AG04449 (cell line): ENCODE measurements around the gene MORC3.
A peak's percentile ranks its signal among the peaks of the same experiment; 100 is the strongest.
"Not testable (repeated sequence)": the region's sequence is repeated elsewhere in the genome, so short reads cannot be mapped to it uniquely, and the experiment has no call there.

ENCODE experiments used
- CTCF ChIA-PET: fragments of 350-600 bp; formaldehyde crosslinking; extraction: SDS; loops from one replicate; lab custom pipeline; 2021; ENCODE audit warnings: antibody characterized with exemption; lab: Yijun Ruan, JAX
- POLR2A ChIA-PET: fragments of 400-600, 350-600 bp; formaldehyde crosslinking; extraction: SDS; loops from one replicate; lab custom pipeline; 2020; ENCODE audit warnings: antibody characterized with exemption, inconsistent platforms; lab: Yijun Ruan, JAX
- DNase-seq: peaks from one replicate; pipeline ENCODE4 v3.0.0-alpha.2; 2010; ENCODE audit warnings: low read depth, low spot score
- H3K4me3 ChIP-seq: 2 replicates; pipeline ENCODE4 v1.5.1; 2011; ENCODE audit warnings: low read depth, mild to moderate bottlenecking, control low read depth, low read length
- CTCF ChIP-seq: IDR thresholded peaks from one replicate; pipeline ENCODE4 v1.5.1; 2011; ENCODE audit warnings: mild to moderate bottlenecking, moderate library complexity, low read length, control low read depth, inconsistent platforms; ENCODE audit not compliant: insufficient read depth; ENCODE audit errors: missing control alignments

The MORC3 gene

GRCh38 chr21:36319767-36320420, at the start of gene MORC3:
Gene MORC3 (plus strand): TSS chr21:36320197. CDS start chr21:36320265, 68 bp downstream.
- CTCF ChIA-PET: interaction anchor here (0.7 to 5.5 kb wide), 8 partner anchors 12 to 179 kb away, joined by 3 to 42 read pairs (median 3); no protein-coding TSS in a partner anchor
- H3K4me3 ChIP-seq: peak within 1 kb of the TSS; percentile 84
- DNase-seq: peak; percentile 93
- no peak for TF ChIP-seq CTCF
- POLR2A ChIA-PET: interaction anchor here (0.6 to 1.9 kb wide), 12 partner anchors 8 to 185 kb away, joined by 3 to 10 read pairs (median 3); partner anchors contain the start of genes CBR3 and DOP1B

DNA sequence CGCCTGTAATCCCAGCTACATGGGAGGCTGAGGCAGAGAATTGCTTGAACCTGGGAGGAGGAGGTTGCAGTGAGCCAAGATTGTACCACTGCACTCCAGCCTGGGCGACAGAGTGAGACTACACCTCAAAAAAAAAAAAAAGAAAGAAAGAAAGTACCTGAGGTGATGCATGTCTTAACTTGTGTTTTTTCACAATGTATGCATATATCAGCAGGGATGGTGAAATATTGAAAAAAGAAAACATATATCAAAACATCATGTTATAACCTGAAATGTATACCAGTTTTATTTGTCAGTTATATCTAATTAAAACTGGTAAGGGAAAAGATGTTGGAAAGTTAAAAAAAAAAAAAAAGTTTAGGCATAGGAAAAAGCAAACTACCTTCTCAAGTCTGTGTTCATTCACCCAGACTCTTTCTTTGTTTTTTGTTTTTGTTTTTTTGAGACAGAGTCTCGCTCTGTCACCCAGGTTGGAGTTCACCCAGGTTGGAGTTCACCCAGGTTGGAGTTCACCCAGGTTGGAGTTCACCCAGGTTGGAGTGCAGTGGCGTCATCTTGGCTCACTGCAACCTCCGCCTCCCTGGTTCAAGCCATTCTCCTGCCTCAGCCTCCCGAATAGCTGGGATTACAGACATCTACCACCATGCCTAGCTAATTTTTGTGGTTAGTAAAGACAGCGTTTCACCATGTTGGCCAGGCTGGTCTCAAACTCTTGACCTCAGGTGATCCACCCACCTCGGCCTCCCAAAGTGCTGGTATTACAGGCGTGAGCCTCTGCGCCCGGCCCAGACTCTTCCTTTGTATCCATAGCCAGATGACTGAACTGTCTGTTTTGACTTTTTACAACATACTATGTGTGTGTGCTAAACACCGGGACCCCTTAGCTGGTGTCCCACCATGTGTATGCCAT, 49.0 kb upstream of the MORC3 start:
- CTCF ChIA-PET: interaction anchor here (4.3 kb wide), 1 partner anchor 10 kb away, joined by 19 read pairs; no protein-coding TSS in a partner anchor
- H3K4me3 ChIP-seq, DNase-seq, POLR2A ChIA-PET: not testable (repeated sequence)

DNA sequence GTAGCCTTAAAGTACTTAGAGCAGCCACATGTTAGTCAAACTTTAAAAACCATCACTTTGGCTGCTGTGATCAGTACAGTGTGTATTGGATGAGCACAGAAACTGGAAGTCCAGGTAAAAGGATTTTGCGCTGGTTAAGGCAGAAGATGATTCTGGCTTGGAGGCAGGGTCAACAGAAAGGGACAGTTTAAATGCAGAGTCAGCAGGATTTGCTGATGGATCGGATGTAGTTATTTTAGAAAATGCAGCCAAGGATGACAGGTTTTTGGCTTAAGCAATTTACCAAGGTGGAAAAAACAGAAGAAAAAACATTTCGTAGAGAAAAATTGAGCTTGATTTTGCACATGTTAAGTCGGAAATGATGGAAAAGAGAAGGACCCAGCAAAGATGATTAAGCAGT, 45.9 kb upstream of the MORC3 start:
- no peak for TF ChIP-seq CTCF
- CTCF ChIA-PET: interaction anchor here (1.4 kb wide), 1 partner anchor 13 kb away, joined by 5 read pairs; no protein-coding TSS in a partner anchor
- POLR2A ChIA-PET: no interaction called here
- DNase-seq: no peak
- no peak overlapping the region for H3K4me3 ChIP-seq

GRCh38 chr21:36282568-36283230, 37.3 kb upstream of the MORC3 start:
- TF ChIP-seq CTCF: no peak
- CTCF ChIA-PET: no interaction called here
- no peak for DNase-seq
- POLR2A ChIA-PET: no interaction called here
- no peak overlapping the region for H3K4me3 ChIP-seq

DNA sequence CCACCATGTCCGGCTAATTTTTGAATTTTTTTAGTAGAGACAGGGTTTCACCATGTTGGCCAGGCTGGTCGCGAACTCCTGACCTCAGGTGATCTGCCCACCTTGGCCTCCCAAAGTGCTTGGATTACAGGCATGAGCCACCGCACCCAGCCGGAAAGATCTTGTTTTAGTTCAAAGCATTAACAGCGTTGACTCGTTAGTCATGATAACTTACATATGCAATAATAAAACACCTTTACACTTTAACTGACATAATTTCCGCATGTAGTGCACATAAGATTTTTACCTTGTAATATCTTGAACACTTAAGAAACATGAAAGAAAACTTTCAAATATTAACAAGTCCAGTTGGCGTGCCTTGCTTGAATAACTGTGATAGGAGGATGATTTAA, 36.8 kb upstream of the MORC3 start:
- POLR2A ChIA-PET, CTCF ChIA-PET, DNase-seq: not testable (repeated sequence)

GRCh38 chr21:36288651-36289243, 31.2 kb upstream of the MORC3 start:
- CTCF ChIA-PET: interaction anchor here (0.6 to 1.4 kb wide), 4 partner anchors 8 to 147 kb away, joined by 3 to 9 read pairs (median 4); no protein-coding TSS in a partner anchor

More for the DNA sequence above, 36.8 kb upstream of the MORC3 start:
- not testable (repeated sequence) for H3K4me3 ChIP-seq

More at GRCh38 chr21:36288651-36289243, 31.2 kb upstream of the MORC3 start:
- POLR2A ChIA-PET: no interaction called here
- no peak for TF ChIP-seq CTCF
- no peak overlapping the region for H3K4me3 ChIP-seq
- DNase-seq: no peak
